NCI-H69 (cell line): Measurements from ENCODE around the gene GAP43.

Experiments
- DNase-seq: peaks from one replicate; lab custom pipeline; 2025; lab: John Stamatoyannopoulos, UW

The GAP43 gene

GRCh38 chr3:115766587-115767482 is 143.5 kb downstream of the GAP43 start:
- DNase-seq: peak; percentile 19

- DNase-seq: no peak
Observed at GRCh38 chr3:115768661-115769060, 145.4 kb downstream of the GAP43 start.
